Ascending aorta (tissue), 2 donors: Measurements from ENCODE around the gene SCN11A. TPM values are rescaled to one million over a fixed set of nuclear protein-coding genes. Genes with fewer than 3 reads are reported as not detected.

ENCODE experiments used
- DNase-seq, 2 donors: peaks; one replicate each; pipeline ENCODE4 v3.0.0-alpha.2; 2019; ENCODE audit warnings: low spot score in 2 of 2
- H3K27ac ChIP-seq, 2 donors: fragments of 200-600 bp; sonication (generic); one replicate each; pipeline ENCODE4 v1.5.1; 2016 to 2017; ENCODE audit warnings: mild to moderate bottlenecking in 1 of 2
- H3K27me3 ChIP-seq: fragments of 200-600 bp; sonication (generic); one replicate; pipeline ENCODE4 v1.5.1; 2017
- H3K36me3 ChIP-seq, 2 donors: fragments of 200-600 bp; sonication (generic); one replicate each; pipeline ENCODE4 v1.5.1; 2016
- H3K4me1 ChIP-seq, 2 donors: fragments of 200-600 bp; sonication (generic); one replicate each; pipeline ENCODE4 v1.5.1; 2016 to 2017; ENCODE audit warnings: mild to moderate bottlenecking in 1 of 2
- H3K4me3 ChIP-seq, 2 donors: fragments of 200-600 bp; sonication (generic); one replicate each; pipeline ENCODE4 v1.5.1; 2016 to 2017; ENCODE audit warnings: mild to moderate bottlenecking in 1 of 2
- H3K9me3 ChIP-seq, 2 donors: fragments of 200-600 bp; sonication (generic); one replicate each; pipeline ENCODE4 v1.5.1; 2016
- CTCF ChIP-seq, 3 experiments: fragments of 200-600 bp in 2 of 3; fragments of 450-650 bp in 1 of 3; sonication (generic) in 2 of 3; IDR thresholded peaks; one replicate each; pipeline ENCODE4 v1.5.1; 2016 to 2019; ENCODE audit warnings: antibody characterized with exemption in 3 of 3, mild to moderate bottlenecking in 1 of 3, moderate library complexity in 1 of 3
- intact Hi-C: fragments of 100-400 bp; cut with DNase I; formaldehyde crosslinking; loops from one replicate; pipeline ENCODE4 v1.15.1; 2023
- total RNA-seq: library from RNA; depleted of rRNA; stranded (reverse); fragments of >200 nt; gene quantifications from one replicate; pipeline ENCODE4 v1.1.0, GENCODE V29; 2016

The SCN11A gene
- total RNA-seq, 1 donor from 2014 or later = not detected

- Histone ChIP-seq H3K27ac (no peak overlapping the region), H3K9me3 (peaks cover 0 to 6% of the 10 kb centered on the region in 2 donors), H3K4me3 (no peak overlapping the region), H3K36me3 (no peaks in the 10 kb centered on the region), H3K27me3 (no peaks in the 10 kb centered on the region), H3K4me1 (no peaks in the 10 kb centered on the region)
- TF ChIP-seq CTCF (IDR thresholded peaks at IDR 0.05) = no peak
- no peak for DNase-seq
- intact Hi-C loops = no loop called here
These were observed 46.4 kb downstream of the SCN11A start for GRCh38 chr3:39005295-39005694.

Other genes with a start within 250 kb of the SCN11A start
- not detected for gene SCN10A, start 235.7 kb downstream of the SCN11A start, total RNA-seq
- 81.0 TPM for gene WDR48, start 72 bp upstream of the SCN11A start, total RNA-seq
- 186 TPM for gene GORASP1, start 55.7 kb upstream of the SCN11A start, total RNA-seq
- gene TTC21A, start 55.7 kb upstream of the SCN11A start, total RNA-seq = 0.43 TPM
- gene CSRNP1, start 101.6 kb upstream of the SCN11A start, total RNA-seq = 176 TPM
- not detected for gene XIRP1, start 140.7 kb upstream of the SCN11A start, total RNA-seq
- gene CX3CR1, start 228.1 kb upstream of the SCN11A start, total RNA-seq = not detected